ENCODE measurements around the gene CCR5AS.

CCR5AS gene

DNA sequence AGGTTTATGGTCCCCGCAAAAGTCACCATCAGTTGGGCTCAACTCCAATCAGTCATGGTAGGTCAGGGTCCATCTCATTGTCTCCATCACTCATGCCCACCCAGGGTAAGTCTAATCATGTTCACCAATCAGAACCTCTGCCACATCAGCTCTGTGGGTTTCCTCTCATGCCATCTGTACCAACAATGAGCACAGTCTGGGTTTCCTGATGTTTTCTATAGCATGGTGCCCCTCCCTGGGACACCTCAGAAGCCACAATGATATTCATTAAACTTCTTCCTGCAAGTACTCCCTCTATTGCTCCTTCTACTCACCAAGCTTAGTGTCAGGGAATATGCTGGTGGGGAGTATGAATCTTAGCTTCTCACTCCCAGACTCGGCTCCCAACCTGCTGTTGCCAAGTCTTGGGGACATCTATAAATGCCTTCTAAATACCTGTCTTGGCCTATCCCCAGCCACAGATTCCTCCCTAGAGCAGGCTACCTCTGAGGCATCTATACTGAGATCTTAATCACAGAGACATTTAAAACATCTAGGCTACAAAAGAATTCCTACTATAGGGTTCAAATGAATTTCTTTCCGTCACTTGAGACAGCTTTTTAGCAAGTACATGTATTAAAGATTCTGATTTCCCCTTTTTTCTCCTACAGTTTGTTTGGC lies 57.9 kb downstream of the CCR5AS start:
- peaks cover under 1% of the 10 kb centered on the region for H3K27me3 Mint-ChIP-seq (ENCODE audit: low read depth)
- peaks cover 55% of the 10 kb centered on the region for H3K9me3 Mint-ChIP-seq
- H3K4me1 Mint-ChIP-seq: peaks cover 11% of the 10 kb centered on the region; the same call in 1 of the 2 replicates
- no peak for DNase-seq (ENCODE audit: low spot score)
- ATAC-seq: no peak
- TF ChIP-seq, protein P1, sequence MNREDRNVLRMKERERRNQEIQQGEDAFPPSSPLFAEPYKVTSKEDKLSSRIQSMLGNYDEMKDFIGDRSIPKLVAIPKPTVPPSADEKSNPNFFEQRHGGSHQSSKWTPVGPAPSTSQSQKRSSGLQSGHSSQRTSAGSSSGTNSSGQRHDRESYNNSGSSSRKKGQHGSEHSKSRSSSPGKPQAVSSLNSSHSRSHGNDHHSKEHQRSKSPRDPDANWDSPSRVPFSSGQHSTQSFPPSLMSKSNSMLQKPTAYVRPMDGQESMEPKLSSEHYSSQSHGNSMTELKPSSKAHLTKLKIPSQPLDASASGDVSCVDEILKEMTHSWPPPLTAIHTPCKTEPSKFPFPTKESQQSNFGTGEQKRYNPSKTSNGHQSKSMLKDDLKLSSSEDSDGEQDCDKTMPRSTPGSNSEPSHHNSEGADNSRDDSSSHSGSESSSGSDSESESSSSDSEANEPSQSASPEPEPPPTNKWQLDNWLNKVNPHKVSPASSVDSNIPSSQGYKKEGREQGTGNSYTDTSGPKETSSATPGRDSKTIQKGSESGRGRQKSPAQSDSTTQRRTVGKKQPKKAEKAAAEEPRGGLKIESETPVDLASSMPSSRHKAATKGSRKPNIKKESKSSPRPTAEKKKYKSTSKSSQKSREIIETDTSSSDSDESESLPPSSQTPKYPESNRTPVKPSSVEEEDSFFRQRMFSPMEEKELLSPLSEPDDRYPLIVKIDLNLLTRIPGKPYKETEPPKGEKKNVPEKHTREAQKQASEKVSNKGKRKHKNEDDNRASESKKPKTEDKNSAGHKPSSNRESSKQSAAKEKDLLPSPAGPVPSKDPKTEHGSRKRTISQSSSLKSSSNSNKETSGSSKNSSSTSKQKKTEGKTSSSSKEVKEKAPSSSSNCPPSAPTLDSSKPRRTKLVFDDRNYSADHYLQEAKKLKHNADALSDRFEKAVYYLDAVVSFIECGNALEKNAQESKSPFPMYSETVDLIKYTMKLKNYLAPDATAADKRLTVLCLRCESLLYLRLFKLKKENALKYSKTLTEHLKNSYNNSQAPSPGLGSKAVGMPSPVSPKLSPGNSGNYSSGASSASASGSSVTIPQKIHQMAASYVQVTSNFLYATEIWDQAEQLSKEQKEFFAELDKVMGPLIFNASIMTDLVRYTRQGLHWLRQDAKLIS (CRISPR knock-in tag; IDR thresholded peaks at IDR 0.05; ENCODE audit: borderline replicate concordance): no peak
- TF ChIP-seq NR3C1 (CRISPR knock-in tag; conservative IDR thresholded peaks at IDR 0.05; ENCODE audit: low read depth): no peak
- peaks cover 16% of the 10 kb centered on the region for H3K36me3 Mint-ChIP-seq
- CTCF ChIA-PET: no interaction called here
- H3K4me3 Mint-ChIP-seq: no peak overlapping the region
- POLR2A ChIA-PET: no interaction called here
- H3K27ac Mint-ChIP-seq: no peak overlapping the region

DNA sequence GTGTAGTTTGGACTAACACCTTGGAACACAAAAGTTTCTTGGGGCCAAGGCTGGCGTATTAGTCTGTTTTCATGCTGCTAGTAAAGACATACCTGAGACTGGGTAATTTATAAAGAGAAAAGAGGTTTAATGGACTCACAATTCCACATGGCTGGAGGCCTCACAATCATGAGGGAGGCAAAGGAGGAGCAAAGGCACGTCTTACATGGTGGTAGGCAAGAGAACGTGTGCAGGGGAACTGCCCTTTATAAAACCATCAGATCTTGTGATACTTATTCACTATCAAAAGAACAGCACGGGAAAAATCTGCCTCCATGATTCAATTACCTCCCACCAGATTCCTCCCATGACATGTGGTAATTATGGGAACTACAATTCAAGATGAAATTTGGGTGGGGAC lies 62.4 kb downstream of the CCR5AS start:
- POLR2A ChIA-PET: no interaction called here
- Mint-ChIP-seq H3K4me3 (no peak overlapping the region), H3K36me3 (peaks cover 24% of the 10 kb centered on the region), H3K9me3 (peaks cover 66% of the 10 kb centered on the region), H3K4me1 (no peaks in the 10 kb centered on the region), H3K27me3 (ENCODE audit: low read depth) (peaks cover 3% of the 10 kb centered on the region), H3K27ac (no peak overlapping the region)
- DNase-seq (ENCODE audit: low spot score): no peak
- CTCF ChIA-PET: no interaction called here
- TF ChIP-seq, protein P2, sequence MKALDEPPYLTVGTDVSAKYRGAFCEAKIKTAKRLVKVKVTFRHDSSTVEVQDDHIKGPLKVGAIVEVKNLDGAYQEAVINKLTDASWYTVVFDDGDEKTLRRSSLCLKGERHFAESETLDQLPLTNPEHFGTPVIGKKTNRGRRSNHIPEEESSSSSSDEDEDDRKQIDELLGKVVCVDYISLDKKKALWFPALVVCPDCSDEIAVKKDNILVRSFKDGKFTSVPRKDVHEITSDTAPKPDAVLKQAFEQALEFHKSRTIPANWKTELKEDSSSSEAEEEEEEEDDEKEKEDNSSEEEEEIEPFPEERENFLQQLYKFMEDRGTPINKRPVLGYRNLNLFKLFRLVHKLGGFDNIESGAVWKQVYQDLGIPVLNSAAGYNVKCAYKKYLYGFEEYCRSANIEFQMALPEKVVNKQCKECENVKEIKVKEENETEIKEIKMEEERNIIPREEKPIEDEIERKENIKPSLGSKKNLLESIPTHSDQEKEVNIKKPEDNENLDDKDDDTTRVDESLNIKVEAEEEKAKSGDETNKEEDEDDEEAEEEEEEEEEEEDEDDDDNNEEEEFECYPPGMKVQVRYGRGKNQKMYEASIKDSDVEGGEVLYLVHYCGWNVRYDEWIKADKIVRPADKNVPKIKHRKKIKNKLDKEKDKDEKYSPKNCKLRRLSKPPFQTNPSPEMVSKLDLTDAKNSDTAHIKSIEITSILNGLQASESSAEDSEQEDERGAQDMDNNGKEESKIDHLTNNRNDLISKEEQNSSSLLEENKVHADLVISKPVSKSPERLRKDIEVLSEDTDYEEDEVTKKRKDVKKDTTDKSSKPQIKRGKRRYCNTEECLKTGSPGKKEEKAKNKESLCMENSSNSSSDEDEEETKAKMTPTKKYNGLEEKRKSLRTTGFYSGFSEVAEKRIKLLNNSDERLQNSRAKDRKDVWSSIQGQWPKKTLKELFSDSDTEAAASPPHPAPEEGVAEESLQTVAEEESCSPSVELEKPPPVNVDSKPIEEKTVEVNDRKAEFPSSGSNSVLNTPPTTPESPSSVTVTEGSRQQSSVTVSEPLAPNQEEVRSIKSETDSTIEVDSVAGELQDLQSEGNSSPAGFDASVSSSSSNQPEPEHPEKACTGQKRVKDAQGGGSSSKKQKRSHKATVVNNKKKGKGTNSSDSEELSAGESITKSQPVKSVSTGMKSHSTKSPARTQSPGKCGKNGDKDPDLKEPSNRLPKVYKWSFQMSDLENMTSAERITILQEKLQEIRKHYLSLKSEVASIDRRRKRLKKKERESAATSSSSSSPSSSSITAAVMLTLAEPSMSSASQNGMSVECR (CRISPR knock-in tag; IDR thresholded peaks at IDR 0.05; ENCODE audit: borderline replicate concordance): no peak
- TF ChIP-seq ZNF281 (CRISPR knock-in tag; IDR thresholded peaks at IDR 0.05): no peak
- TF ChIP-seq FOXP1 (CRISPR knock-in tag; IDR thresholded peaks at IDR 0.05; ENCODE audit: borderline replicate concordance): no peak
- no peak for TF ChIP-seq FOXK1 (CRISPR knock-in tag; IDR thresholded peaks at IDR 0.05)
- TF ChIP-seq, protein P3, sequence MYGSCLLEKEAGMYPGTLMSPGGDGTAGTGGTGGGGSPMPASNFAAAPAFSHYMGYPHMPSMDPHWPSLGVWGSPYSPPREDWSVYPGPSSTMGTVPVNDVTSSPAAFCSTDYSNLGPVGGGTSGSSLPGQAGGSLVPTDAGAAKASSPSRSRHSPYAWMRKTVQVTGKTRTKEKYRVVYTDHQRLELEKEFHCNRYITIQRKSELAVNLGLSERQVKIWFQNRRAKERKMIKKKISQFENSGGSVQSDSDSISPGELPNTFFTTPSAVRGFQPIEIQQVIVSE (CRISPR knock-in tag; IDR thresholded peaks at IDR 0.05; ENCODE audit: borderline replicate concordance): no peak
- TF ChIP-seq USF2 (CRISPR knock-in tag; IDR thresholded peaks at IDR 0.05): no peak
- TF ChIP-seq, protein P4, sequence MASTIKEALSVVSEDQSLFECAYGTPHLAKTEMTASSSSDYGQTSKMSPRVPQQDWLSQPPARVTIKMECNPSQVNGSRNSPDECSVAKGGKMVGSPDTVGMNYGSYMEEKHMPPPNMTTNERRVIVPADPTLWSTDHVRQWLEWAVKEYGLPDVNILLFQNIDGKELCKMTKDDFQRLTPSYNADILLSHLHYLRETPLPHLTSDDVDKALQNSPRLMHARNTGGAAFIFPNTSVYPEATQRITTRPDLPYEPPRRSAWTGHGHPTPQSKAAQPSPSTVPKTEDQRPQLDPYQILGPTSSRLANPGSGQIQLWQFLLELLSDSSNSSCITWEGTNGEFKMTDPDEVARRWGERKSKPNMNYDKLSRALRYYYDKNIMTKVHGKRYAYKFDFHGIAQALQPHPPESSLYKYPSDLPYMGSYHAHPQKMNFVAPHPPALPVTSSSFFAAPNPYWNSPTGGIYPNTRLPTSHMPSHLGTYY (CRISPR knock-in tag; IDR thresholded peaks at IDR 0.05): no peak
- no peak for TF ChIP-seq ZNF416 (CRISPR knock-in tag; IDR thresholded peaks at IDR 0.05)
- no peak for TF ChIP-seq RORB (CRISPR knock-in tag; IDR thresholded peaks at IDR 0.05)
- TF ChIP-seq ZNF512 (CRISPR knock-in tag; IDR thresholded peaks at IDR 0.05; ENCODE audit: borderline replicate concordance): no peak
- TF ChIP-seq JAZF1 (CRISPR knock-in tag; IDR thresholded peaks at IDR 0.05): no peak
- TF ChIP-seq ZNF423 (CRISPR knock-in tag; IDR thresholded peaks at IDR 0.05): no peak
- TF ChIP-seq ZNF219 (CRISPR knock-in tag; IDR thresholded peaks at IDR 0.05; ENCODE audit: borderline replicate concordance): no peak
- ATAC-seq: no peak
